LNCAP (cell line): ENCODE data around the gene UROC1.

Experiments
- TF ChIP-seq, protein P1 (sequence below): fragments of 450-650 bp; IDR thresholded peaks from 2 replicates; pipeline ENCODE4 v1.5.1; 2017; ENCODE audit warnings: mild to moderate bottlenecking

UROC1 gene

DNA sequence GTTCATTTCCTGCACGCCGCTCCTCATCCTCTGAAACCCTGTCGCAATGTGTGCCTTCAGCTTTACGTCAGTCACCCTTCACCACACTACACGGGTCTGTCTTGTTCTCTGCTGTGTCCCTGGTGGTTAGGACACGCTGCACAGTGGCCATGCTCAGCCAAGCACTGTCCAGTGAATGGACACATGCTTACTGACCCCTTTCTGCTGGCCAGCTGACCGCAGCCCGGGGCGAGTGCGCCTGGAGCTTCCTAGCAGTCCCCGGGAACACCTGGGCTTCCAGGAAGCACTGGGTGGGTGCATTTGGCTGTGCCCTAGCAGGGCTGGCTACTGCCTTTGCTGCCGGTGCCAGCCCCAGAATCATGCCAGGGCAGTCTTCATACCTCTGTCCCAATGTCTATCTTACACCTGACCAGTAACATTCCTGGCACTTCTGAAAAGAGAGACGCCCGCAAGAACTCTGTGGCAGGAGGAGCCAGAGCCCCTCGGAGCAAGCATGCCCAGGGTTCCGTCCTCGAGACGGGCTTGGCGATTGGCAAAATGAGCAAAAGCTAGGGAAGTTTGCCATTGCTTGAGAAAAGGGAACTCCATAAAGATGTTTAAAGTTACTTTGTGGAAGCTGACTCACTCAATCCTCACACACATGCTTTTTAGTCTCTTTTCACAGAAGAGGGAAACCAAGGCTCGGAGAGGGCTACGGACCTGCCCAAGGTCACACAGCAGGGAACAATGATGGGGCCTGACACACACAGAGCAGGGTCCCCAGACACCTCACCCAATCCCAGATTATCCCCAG, 26.2 kb downstream of the UROC1 start:
- TF ChIP-seq, protein P1, sequence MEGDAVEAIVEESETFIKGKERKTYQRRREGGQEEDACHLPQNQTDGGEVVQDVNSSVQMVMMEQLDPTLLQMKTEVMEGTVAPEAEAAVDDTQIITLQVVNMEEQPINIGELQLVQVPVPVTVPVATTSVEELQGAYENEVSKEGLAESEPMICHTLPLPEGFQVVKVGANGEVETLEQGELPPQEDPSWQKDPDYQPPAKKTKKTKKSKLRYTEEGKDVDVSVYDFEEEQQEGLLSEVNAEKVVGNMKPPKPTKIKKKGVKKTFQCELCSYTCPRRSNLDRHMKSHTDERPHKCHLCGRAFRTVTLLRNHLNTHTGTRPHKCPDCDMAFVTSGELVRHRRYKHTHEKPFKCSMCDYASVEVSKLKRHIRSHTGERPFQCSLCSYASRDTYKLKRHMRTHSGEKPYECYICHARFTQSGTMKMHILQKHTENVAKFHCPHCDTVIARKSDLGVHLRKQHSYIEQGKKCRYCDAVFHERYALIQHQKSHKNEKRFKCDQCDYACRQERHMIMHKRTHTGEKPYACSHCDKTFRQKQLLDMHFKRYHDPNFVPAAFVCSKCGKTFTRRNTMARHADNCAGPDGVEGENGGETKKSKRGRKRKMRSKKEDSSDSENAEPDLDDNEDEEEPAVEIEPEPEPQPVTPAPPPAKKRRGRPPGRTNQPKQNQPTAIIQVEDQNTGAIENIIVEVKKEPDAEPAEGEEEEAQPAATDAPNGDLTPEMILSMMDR: no peak

DNA sequence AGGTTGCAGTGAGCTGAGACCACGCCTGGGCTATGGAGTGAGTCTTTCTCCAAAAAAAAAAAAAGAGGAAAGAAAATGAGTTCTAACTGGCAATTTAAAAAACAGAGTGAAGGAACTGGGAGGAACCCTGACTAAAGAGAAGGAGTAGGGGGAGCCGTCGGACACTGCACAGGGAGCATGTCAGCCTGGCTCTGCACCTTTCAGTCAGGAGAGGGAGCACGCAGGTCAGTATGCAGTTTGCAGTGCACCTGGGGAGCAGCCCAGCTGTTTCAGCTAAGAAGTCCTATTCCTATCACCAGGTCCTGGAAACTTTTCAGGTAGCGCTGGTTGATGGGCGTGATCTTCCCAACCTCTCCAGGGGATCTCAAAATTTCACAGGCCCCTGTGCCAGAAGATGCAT, 27.0 kb downstream of the UROC1 start:
- TF ChIP-seq, protein P1: no peak

DNA sequence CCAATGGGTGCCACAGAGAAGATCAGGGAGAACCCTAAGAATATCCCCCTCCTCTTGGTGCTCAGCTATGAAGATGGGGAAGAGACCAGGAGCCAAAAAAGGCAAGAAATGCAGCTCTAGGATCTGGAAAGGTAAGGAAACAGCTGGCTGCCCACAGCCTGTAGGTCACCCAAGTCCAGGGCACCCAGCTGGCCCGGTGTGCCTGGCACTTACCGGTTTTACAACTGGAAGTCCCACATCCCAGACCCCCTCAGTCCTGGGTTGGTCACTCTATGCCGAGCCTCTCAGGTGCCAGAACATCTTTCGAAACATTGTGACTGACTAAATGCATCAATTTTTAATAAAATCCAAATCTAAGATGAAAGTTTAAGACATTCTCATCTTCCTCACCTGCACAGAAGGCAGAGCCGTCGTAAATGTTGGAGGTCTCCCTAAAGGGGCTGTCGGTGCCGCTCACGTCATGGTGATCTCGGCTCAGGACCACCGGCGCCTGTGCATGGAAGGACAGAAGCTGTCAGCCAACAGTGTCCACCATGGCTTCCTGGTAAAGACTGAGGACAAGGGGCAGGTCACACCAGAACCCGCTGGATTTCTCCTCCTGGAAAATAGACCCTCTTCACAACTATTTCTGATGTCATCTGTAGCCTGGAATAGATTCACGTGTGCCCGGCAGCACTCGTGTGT, 28.5 kb downstream of the UROC1 start:
- TF ChIP-seq, protein P1: no peak

DNA sequence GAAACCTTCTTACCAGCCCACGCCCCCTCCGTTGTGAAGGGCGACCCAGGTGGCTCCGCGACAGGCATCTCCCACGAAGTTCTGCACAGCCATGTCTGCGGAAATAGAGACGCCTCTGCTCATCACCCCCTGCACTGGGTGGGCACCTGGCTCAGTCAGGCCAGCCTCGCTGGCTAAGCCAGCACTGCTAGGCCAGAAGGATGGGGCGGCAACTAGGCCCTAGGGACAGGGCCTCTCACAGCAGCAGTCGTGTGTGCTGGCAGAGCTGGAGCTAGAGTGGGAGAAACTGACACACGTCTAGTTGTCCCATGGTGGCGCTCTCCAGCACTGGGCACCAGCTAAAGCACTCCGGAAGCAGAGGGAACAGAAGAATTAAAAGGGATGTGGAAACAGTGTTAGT, 29.4 kb downstream of the UROC1 start:
- TF ChIP-seq, protein P1: no peak

DNA sequence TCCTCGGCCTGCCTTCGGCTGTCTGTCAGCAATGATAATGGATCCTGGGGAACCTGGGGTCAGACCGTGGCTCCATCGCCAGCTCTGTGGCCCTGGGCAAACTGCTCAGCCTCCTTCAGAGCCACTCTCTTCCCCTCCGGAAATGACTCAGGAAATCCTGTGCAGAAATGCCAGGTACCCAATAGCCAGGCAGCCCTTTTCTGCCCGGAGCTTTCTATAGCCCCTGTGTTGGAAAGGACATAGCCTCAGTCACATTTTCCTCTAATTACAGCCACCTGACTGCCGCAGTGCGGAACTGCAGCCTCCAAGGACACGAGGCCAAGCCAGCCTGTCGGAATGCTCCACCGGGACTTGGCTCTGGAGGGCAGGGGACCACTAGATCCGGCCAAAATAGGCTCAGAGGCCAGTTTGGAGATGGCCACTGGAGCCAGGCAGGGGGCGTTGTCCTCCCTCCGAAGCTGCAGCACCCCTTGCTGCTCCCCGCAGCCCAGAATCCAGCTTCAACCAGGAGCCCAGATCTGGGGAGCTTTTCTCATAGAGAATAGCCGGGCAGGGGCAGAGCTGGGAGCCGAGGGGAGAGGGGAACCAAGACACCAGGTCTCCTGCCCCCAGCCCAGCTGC, 30.3 kb downstream of the UROC1 start:
- TF ChIP-seq, protein P1: no peak

DNA sequence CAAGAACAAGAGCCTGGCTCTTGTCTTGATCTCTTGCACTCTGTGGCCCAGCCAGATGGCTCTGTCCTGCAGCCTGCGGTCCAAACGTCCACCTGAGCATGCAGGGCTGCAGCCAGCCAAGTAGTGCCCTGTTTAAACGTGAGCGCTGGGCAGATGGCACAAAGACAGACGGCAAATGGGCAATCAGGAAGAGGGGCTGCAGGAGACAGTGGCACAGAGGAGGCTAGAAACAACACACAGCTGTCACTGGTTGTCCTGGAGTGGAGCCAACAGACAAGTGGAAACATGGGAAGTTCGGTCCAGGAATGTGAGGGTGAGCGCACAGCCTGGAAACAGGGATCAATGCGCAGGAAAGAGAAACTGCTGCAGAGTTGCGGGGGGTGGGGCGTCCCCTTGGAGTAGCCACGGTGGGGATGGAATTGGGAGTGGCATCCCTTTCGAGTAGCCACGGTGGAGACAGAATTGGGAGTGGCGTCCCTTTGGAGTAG, 31.2 kb downstream of the UROC1 start:
- TF ChIP-seq, protein P1: no peak

DNA sequence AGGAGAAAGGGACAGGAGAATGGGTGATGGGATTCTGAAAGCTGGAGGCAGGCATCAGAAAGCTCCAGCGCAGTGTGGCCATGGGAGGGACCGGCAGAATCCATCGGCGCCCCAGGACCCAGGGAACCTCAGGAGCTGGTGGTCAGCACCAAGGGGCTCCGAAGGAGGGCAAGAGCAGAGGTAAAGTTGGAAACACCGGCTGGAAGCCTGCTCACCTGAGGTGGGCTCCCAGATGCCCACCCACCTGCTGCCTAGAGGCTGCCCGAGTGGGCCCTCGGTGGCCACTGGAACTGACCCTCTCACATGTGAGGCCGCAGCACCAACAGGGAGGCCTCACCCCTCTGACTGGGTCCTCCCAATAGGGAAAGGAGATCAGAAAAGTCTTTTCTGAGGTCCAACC, 31.6 kb downstream of the UROC1 start:
- TF ChIP-seq, protein P1: no peak
